Effector CD4-positive, alpha-beta T cell (primary cell): ENCODE measurements around the gene SLC12A4.
"Not testable (repeated sequence)": the region's sequence is repeated elsewhere in the genome, so short reads cannot be mapped to it uniquely, and the experiment has no call there.

ENCODE experiments used
- DNase-seq: peaks from one replicate; pipeline ENCODE4 v3.0.0-alpha.2; 2020

SLC12A4 gene

GRCh38 chr16:67940446-67941089 is 27.9 kb downstream of the SLC12A4 start:
- DNase-seq: no peak

- peak; percentile 9 for DNase-seq
These were observed 28.7 kb downstream of the SLC12A4 start for GRCh38 chr16:67939507-67940445.

GRCh38 chr16:67937713-67938112 is 30.7 kb downstream of the SLC12A4 start:
- DNase-seq: not testable (repeated sequence)

- DNase-seq: peak; percentile 67
These were observed 31.4 kb downstream of the SLC12A4 start for GRCh38 chr16:67936880-67937605.

GRCh38 chr16:67936124-67936879 is 32.1 kb downstream of the SLC12A4 start, which contains the start of gene PSMB10:
PSMB10 (minus strand) TSS chr16:67936850; CDS start chr16:67936749, 101 bp downstream.
- peak; percentile 26 for DNase-seq

GRCh38 chr16:67935402-67936123 is 32.9 kb downstream of the SLC12A4 start:
- DNase-seq: peak; percentile 92

GRCh38 chr16:67935101-67935401 is 33.4 kb downstream of the SLC12A4 start:
- no peak for DNase-seq

- no peak for DNase-seq
These were observed 33.9 kb downstream of the SLC12A4 start for GRCh38 chr16:67934306-67935100.

GRCh38 chr16:67933805-67934204 is 34.6 kb downstream of the SLC12A4 start:
- no peak for DNase-seq

GRCh38 chr16:67932462-67932840 is 36.0 kb downstream of the SLC12A4 start:
- DNase-seq: no peak

GRCh38 chr16:67931712-67932461 is 36.5 kb downstream of the SLC12A4 start, which contains the start of gene CTRL:
CTRL (minus strand) TSS chr16:67931862; CDS start chr16:67931852, 10 bp downstream.
- no peak for DNase-seq

- no peak for DNase-seq
These were observed 37.7 kb downstream of the SLC12A4 start for GRCh38 chr16:67930678-67931211.

- DNase-seq: no peak
These were observed 38.2 kb downstream of the SLC12A4 start for GRCh38 chr16:67930191-67930590.

- peak; percentile 64 for DNase-seq
These were observed 39.7 kb downstream of the SLC12A4 start for GRCh38 chr16:67928561-67929364.

GRCh38 chr16:67928147-67928546 is 40.3 kb downstream of the SLC12A4 start:
- DNase-seq: no peak

- no peak for DNase-seq
These were observed 41.1 kb downstream of the SLC12A4 start for GRCh38 chr16:67927131-67927941.

- no peak for DNase-seq
These were observed 42.2 kb downstream of the SLC12A4 start for GRCh38 chr16:67926181-67926750.
